ENCODE results near the gene DNM3.

DNM3 gene

GRCh38 chr1:172272087-172272486 is 430.8 kb downstream of the DNM3 start:
- H3K27ac ChIP-seq (ENCODE audit: poor library complexity, severe bottlenecking): no peak overlapping the region
- no peaks in the 10 kb centered on the region for H3K4me1 ChIP-seq (ENCODE audit: insufficient read depth, poor library complexity, severe bottlenecking)
- DNase-seq (ENCODE audit: low spot score) (no peak), ATAC-seq (ENCODE audit: low read depth) (no peak)
- no peaks in the 10 kb centered on the region for H3K36me3 ChIP-seq (ENCODE audit: low read depth)
- H3K27me3 ChIP-seq (ENCODE audit: insufficient read depth, poor library complexity, severe bottlenecking): no peaks in the 10 kb centered on the region
- H3K4me3 ChIP-seq (ENCODE audit: severe bottlenecking): no peak overlapping the region
- TF ChIP-seq, protein P1, sequence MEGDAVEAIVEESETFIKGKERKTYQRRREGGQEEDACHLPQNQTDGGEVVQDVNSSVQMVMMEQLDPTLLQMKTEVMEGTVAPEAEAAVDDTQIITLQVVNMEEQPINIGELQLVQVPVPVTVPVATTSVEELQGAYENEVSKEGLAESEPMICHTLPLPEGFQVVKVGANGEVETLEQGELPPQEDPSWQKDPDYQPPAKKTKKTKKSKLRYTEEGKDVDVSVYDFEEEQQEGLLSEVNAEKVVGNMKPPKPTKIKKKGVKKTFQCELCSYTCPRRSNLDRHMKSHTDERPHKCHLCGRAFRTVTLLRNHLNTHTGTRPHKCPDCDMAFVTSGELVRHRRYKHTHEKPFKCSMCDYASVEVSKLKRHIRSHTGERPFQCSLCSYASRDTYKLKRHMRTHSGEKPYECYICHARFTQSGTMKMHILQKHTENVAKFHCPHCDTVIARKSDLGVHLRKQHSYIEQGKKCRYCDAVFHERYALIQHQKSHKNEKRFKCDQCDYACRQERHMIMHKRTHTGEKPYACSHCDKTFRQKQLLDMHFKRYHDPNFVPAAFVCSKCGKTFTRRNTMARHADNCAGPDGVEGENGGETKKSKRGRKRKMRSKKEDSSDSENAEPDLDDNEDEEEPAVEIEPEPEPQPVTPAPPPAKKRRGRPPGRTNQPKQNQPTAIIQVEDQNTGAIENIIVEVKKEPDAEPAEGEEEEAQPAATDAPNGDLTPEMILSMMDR (IDR thresholded peaks at IDR 0.05; ENCODE audit: poor library complexity, severe bottlenecking): no peak
- H3K9me3 ChIP-seq (ENCODE audit: severe bottlenecking): no peaks in the 10 kb centered on the region

- H3K36me3 ChIP-seq (ENCODE audit: low read depth): no peaks in the 10 kb centered on the region
Observed at GRCh38 chr1:172273647-172274396, 432.5 kb downstream of the DNM3 start.

DNA sequence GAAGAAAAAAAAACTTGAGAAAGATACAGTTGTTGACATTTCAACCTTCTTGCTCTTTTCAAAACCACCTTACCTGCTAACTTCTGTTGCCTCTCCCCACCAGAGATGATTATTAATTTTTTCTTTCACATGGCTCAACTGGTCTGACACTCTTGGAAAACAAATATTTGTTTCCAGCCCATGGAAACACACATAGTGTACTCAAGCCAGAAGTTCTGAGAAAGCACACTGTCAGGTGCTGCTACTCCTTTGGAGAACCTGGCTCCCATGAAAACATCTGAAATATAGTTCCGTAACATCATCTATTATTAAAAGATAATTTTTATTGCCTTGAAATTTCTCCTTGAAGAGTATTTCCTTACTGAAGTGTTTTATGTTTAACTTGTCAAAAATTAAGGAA is 434.2 kb downstream of the DNM3 start:
- DNase-seq (ENCODE audit: low spot score) (no peak), ATAC-seq (ENCODE audit: low read depth) (no peak)
- Histone ChIP-seq H3K9me3 (ENCODE audit: severe bottlenecking) (no peaks in the 10 kb centered on the region), H3K4me1 (ENCODE audit: insufficient read depth, poor library complexity, severe bottlenecking) (no peaks in the 10 kb centered on the region), H3K27ac (ENCODE audit: poor library complexity, severe bottlenecking) (no peak overlapping the region), H3K4me3 (ENCODE audit: severe bottlenecking) (no peak overlapping the region), H3K27me3 (ENCODE audit: insufficient read depth, poor library complexity, severe bottlenecking) (no peaks in the 10 kb centered on the region), H3K36me3 (ENCODE audit: low read depth) (no peaks in the 10 kb centered on the region)
- TF ChIP-seq, protein P1 (IDR thresholded peaks at IDR 0.05; ENCODE audit: poor library complexity, severe bottlenecking): no peak

More at GRCh38 chr1:172273647-172274396, 432.5 kb downstream of the DNM3 start:
- ATAC-seq (ENCODE audit: low read depth): no peak
- no peak for DNase-seq (ENCODE audit: low spot score)
- no peaks in the 10 kb centered on the region for H3K4me1 ChIP-seq (ENCODE audit: insufficient read depth, poor library complexity, severe bottlenecking)
- no peaks in the 10 kb centered on the region for H3K9me3 ChIP-seq (ENCODE audit: severe bottlenecking)
- no peak overlapping the region for H3K4me3 ChIP-seq (ENCODE audit: severe bottlenecking)
- TF ChIP-seq, protein P1 (IDR thresholded peaks at IDR 0.05; ENCODE audit: poor library complexity, severe bottlenecking): no peak
- H3K27ac ChIP-seq (ENCODE audit: poor library complexity, severe bottlenecking): no peak overlapping the region
- H3K27me3 ChIP-seq (ENCODE audit: insufficient read depth, poor library complexity, severe bottlenecking): no peaks in the 10 kb centered on the region

DNA sequence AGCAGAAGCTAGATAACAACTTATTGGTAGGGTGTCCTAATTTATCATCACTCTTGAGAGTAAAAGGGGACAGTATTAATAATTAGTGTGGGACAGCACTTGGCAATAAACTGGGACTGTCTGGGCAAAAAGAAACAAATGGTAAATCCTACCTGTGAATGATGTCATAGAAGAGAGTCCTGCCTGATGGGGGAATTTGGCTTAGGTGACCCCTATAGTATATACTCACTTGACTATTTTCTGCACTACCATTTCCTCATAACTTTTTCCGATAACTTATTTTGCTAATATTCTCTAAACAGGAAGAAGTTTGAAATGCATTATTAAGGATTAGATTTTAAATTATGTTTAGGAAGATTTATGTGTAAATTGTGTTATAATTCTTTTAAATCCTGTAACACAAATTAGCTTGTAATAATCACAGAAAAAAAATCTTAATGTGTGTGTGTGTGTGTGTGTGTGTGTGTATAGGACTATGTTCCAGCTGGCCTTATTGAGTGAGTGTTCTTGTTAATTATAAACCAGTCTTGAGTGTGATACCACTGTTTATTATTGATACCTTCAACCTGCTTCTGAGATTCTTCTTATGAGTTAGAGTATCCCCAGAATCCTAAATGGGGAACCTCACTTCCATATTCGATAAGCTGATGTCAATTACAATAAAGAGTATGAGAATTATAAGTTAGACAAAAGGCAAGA is 435.0 kb downstream of the DNM3 start:
- DNase-seq (ENCODE audit: low spot score) (no peak), ATAC-seq (ENCODE audit: low read depth) (no peak)
- Histone ChIP-seq H3K4me3 (ENCODE audit: severe bottlenecking) (no peak overlapping the region), H3K9me3 (ENCODE audit: severe bottlenecking) (no peaks in the 10 kb centered on the region), H3K36me3 (ENCODE audit: low read depth) (no peaks in the 10 kb centered on the region), H3K27ac (ENCODE audit: poor library complexity, severe bottlenecking) (no peak overlapping the region), H3K27me3 (ENCODE audit: insufficient read depth, poor library complexity, severe bottlenecking) (no peaks in the 10 kb centered on the region), H3K4me1 (ENCODE audit: insufficient read depth, poor library complexity, severe bottlenecking) (no peaks in the 10 kb centered on the region)
- TF ChIP-seq, protein P1 (IDR thresholded peaks at IDR 0.05; ENCODE audit: poor library complexity, severe bottlenecking): no peak

DNA sequence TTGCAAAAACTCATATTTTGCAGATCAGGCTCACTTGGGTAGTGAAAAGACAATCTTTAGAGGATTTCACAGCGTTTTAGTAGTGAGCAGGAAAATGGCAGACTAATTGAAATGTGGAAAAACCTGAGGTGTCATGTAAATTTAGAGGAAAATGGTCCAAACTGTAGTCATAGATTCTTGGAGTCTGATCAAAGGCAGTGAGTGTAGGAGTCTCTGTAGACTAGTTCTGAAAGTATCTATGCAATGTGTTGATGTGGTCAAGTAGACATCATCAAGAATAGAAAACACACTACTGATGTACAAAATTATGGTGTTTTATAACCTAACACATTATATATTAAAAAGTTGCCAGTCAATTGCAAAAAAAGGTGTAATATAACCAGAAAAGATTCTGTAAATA is 436.0 kb downstream of the DNM3 start:
- no peak overlapping the region for H3K27ac ChIP-seq (ENCODE audit: poor library complexity, severe bottlenecking)
- H3K36me3 ChIP-seq (ENCODE audit: low read depth): no peaks in the 10 kb centered on the region
- no peak overlapping the region for H3K4me3 ChIP-seq (ENCODE audit: severe bottlenecking)
- H3K9me3 ChIP-seq (ENCODE audit: severe bottlenecking): no peaks in the 10 kb centered on the region
- ATAC-seq (ENCODE audit: low read depth): no peak
- no peak for DNase-seq (ENCODE audit: low spot score)
- no peaks in the 10 kb centered on the region for H3K4me1 ChIP-seq (ENCODE audit: insufficient read depth, poor library complexity, severe bottlenecking)
- no peaks in the 10 kb centered on the region for H3K27me3 ChIP-seq (ENCODE audit: insufficient read depth, poor library complexity, severe bottlenecking)
- TF ChIP-seq, protein P1 (IDR thresholded peaks at IDR 0.05; ENCODE audit: poor library complexity, severe bottlenecking): no peak
